AG04449 (cell line): ENCODE data around the gene CDK6.
"Not testable (repeated sequence)": the region's sequence is repeated elsewhere in the genome, so short reads cannot be mapped to it uniquely, and the experiment has no call there.

Source experiments
- CTCF ChIA-PET: fragments of 350-600 bp; formaldehyde crosslinking; extraction: SDS; loops from one replicate; lab custom pipeline; 2021; ENCODE audit warnings: antibody characterized with exemption; lab: Yijun Ruan, JAX
- POLR2A ChIA-PET: fragments of 400-600, 350-600 bp; formaldehyde crosslinking; extraction: SDS; loops from one replicate; lab custom pipeline; 2020; ENCODE audit warnings: antibody characterized with exemption, inconsistent platforms; lab: Yijun Ruan, JAX
- DNase-seq: peaks from one replicate; pipeline ENCODE4 v3.0.0-alpha.2; 2010; ENCODE audit warnings: low read depth, low spot score
- H3K4me3 ChIP-seq: 2 replicates; pipeline ENCODE4 v1.5.1; 2011; ENCODE audit warnings: low read depth, mild to moderate bottlenecking, control low read depth, low read length
- TF ChIP-seq, protein P1 (sequence below): IDR thresholded peaks from one replicate; pipeline ENCODE4 v1.5.1; 2011; ENCODE audit warnings: mild to moderate bottlenecking, moderate library complexity, low read length, control low read depth, inconsistent platforms; ENCODE audit not compliant: insufficient read depth; ENCODE audit errors: missing control alignments

The CDK6 gene

DNA sequence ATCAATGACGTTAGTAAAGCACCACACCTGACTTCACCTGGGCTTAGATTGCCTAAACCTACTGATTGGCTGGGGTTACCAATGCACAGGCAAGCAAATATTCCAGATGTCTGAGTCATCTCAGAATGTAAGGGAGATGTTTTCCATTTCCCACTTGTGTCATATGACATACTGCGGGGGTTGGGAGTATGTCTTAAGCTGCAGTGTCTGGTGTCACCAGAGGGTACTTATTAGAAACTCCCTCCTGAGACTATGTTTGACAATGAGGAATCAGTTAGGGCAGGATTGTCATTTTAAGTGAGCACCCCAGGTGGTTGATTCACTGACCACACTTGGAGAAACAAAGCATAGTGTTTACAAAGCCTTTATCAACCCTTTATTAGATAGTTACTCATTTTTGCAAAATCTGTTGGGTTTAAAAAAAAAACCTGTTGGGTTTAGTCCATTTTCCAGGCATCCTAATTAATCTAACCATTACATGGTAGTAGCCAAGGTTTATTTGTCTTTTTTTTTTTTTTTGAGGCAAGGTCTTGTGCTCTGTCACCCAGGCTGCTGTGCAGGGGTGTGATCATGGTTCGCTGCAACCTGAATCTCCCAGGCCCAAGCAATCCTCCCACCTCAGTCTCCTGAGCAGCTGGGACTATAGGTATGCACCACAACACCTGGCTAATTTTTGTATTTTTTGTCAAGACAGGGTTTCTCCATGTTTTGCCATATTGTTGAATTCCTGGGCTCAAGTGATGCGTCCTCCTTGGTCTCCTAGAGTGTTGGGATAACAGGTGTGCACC lies 72.5 kb downstream of the CDK6 start:
- no peak overlapping the region for H3K4me3 ChIP-seq
- DNase-seq, result no peak
- CTCF ChIA-PET, result no interaction called here
- POLR2A ChIA-PET, result no interaction called here
- TF ChIP-seq, protein P1, sequence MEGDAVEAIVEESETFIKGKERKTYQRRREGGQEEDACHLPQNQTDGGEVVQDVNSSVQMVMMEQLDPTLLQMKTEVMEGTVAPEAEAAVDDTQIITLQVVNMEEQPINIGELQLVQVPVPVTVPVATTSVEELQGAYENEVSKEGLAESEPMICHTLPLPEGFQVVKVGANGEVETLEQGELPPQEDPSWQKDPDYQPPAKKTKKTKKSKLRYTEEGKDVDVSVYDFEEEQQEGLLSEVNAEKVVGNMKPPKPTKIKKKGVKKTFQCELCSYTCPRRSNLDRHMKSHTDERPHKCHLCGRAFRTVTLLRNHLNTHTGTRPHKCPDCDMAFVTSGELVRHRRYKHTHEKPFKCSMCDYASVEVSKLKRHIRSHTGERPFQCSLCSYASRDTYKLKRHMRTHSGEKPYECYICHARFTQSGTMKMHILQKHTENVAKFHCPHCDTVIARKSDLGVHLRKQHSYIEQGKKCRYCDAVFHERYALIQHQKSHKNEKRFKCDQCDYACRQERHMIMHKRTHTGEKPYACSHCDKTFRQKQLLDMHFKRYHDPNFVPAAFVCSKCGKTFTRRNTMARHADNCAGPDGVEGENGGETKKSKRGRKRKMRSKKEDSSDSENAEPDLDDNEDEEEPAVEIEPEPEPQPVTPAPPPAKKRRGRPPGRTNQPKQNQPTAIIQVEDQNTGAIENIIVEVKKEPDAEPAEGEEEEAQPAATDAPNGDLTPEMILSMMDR, result no peak

DNA sequence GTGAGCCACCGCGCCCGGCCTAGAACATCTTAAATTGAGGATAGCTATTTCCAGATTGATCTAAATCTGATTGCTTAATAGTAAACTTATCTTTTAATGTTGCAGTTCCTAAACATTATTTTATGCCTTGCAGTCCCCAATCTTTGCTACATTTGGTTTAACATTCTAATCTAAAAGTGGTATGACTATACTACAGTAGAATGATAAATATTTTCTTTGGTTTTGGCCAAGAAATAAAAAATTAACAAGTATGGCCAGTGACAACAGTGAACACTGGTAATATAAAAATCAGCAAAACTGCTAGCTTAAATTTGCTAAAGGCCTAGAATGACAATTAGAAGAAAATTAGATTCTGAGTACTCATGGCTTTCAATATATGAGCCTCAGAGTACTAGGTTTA lies 73.5 kb downstream of the CDK6 start:
- no peak overlapping the region for H3K4me3 ChIP-seq
- POLR2A ChIA-PET, result no interaction called here
- CTCF ChIA-PET, result no interaction called here
- TF ChIP-seq, protein P1, result no peak
- no peak for DNase-seq

DNA sequence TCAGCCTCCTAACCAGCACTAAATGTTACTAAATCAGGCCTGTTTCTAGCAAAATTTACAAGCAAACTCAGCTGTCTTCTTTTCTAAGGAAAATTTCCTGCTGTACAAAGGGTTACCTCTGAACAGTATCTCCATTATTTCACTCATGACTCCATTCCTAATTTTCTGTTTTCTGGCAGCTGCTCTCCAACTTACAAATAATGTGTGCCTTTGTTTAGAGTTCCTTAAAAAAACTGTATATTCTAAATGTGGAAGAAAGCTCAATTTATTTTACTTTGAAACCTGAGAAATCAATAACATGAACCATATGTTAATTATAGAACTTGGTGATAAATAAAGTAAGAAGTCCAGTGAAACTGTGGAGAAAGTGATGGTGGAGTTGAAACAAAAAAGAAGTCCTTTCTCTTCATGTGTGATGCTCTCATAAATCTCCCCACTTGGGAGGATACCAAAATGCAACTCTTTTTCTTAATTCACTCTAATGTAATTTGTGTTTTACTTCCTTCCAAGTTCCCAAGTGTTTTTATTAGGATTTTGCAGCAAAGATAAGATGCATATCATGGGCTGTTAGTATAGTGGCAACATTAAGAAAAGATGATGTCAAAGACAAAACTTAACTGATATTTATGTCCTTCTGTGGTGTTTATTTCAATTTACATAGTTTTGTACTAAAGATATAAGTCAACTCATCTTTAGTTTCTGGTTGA lies 74.8 kb downstream of the CDK6 start:
- CTCF ChIA-PET, result no interaction called here
- POLR2A ChIA-PET, result no interaction called here
- H3K4me3 ChIP-seq, result no peak overlapping the region
- DNase-seq, result no peak
- TF ChIP-seq, protein P1, result no peak

DNA sequence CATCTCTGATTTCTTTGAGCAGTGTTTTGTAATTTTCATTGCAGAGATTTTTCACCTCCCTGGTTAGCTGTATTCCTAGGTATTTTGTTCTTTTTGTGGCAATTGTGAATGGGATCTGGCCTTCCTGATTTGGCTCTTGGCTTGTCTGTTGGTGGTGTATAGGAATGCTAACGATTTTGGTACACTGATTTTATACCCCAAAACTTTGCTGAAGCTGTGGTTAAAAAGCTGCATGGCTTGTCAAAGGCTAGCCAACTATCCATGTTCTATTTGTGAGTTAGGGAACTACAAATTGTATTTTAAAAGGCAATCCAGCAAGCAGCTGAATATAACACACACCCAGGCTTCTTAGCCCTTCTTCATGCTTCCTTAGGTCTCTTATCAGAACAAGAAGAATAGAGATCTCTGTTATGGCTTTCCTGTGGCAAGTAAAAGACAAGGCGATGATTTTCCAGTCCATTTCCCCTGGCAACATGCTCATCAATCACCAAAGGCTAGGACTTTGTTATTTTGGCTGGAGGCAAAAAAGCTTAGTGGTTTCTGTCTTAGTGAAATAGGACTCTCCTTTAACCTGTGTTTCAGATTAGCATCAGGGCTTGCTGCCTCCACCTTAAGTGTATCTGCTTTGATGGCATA lies 77.5 kb downstream of the CDK6 start:
- TF ChIP-seq, protein P1, result no peak
- no peak overlapping the region for H3K4me3 ChIP-seq
- ChIA-PET CTCF (no interaction called here), POLR2A (no interaction called here)
- no peak for DNase-seq

DNA sequence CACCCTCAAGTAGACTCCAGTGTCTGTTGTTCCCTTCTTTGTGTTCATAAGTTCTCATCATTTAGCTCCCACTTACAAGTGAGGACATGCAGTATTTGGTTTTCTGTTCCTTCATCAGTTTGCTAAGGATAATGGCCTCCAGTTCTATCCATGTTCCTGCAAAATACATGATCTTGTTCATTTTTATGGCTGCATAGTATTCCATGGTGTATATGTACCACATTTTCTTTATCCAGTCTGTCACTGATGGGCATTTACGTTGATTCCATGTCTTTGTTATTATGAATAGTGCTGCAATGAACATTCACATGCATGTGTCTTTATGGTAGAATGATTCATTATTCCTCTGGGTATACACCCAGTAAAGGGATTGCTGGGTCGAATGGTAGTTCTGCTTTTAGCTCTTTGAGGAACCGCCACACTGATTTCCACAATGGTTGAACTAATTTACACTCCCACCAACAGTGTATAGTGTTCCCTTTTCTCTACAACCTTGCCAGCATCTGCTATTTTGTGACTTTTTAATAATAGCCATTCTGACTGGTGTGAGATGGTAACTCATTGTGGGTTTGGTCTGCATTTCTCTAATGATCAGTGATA lies 79.0 kb downstream of the CDK6 start:
- POLR2A ChIA-PET, H3K4me3 ChIP-seq, DNase-seq: not testable (repeated sequence)
- CTCF ChIA-PET, result interaction anchor here (1.7 kb wide), 1 partner anchor 7 kb away, joined by 4 read pairs; no protein-coding TSS in a partner anchor

DNA sequence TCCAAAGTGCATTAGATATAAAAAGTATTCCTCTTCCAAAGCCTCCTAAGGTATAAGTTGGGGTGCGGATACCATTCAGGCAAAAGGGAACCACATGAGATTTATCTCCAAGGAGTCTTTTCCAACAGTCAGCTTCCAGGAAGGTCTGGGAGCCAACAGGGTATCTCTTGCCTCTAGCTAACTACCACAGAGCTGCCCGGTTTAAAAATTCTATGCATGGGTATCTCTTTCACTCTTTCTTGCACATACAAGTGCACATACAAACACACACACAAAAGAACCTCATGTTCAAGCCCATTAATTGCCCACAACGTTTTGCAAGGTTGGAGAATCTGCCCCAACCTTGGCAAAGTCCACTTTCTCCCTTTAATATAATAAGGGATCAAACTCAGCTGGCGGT lies 80.7 kb downstream of the CDK6 start:
- ChIA-PET CTCF (interaction anchor here (1.7 kb wide), 1 partner anchor 9 kb away, joined by 4 read pairs; no protein-coding TSS in a partner anchor), POLR2A (no interaction called here)
- TF ChIP-seq, protein P1, result no peak
- no peak for DNase-seq
- no peak overlapping the region for H3K4me3 ChIP-seq
